ENCODE data around the gene PTGER1. TPM values are rescaled to one million over a fixed set of nuclear protein-coding genes. Genes with fewer than 3 reads are reported as not detected.

PTGER1 gene
- total and polyA plus RNA-seq, 10 of the 15 experiments (the other 5 are each of a cell fraction or from before 2014, with no cell fraction given): not detected

DNA sequence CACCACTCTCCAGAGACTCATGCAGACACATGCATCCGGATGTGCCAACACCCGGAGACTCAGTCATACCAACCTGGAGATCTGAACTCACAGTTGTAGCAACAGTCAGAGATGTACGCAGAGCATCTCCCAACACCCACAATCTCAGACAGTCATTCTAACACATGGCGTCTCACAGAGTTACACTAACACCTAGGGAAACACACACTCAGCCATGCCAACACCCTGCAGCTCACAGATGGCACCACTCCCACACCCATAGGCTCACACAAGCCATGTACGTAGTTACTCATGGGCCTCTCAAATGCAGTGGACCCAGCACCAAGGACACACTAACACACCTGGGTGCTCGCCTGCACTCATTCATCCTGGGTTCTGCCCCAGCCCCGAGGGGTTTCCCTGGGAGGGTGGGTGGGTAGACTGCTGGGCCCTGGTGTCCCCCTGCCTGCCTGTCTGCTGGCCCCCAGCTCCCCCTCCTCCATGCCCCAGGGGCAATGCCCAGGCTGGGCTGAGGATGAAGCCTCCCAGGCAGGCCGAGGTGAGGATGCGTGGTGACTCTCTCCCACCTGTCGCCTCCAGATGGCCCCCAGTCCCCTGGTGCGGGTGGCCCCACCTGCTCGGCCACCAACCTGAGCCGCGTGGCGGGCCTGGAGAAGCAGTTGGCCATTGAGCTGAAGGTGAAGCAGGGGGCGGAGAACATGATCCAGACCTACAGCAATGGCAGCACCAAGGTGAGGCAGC lies 32.1 kb downstream of the PTGER1 start:
- no peak overlapping the region for H3K4me2 ChIP-seq (ENCODE audit: control insufficient read depth, insufficient read depth)
- no peak overlapping the region for H3K4me3 ChIP-seq
- no peaks in the 10 kb centered on the region for H3K27me3 ChIP-seq (replicated peaks in 1 of 2; ENCODE audit: control insufficient read depth in 2 of 2, insufficient read depth in 2 of 2, low read length in 1 of 2)
- intact Hi-C loops (cut with micrococcal nuclease; ENCODE audit: unreplicated experiment): no loop called here
- DNase-seq (ENCODE audit: low read depth, low spot score) (no peak), ATAC-seq (no peak), FAIRE-seq (no peak)
- WGBS (ENCODE audit: insufficient coverage, insufficient replicate concordance, low lambda C conversion rate, missing lambda C conversion rate): 97% methylated on average over 16 of the region's 16 CpGs
- in situ Hi-C loops (cut with MboI): no loop called here
- BruUV-seq (replicated peaks): no TSS peak
- RAD21 ChIA-PET (ENCODE audit: unreplicated experiment): no interaction called here
- CTCF ChIA-PET: no interaction called here
- no peak overlapping the region for H2AFZ ChIP-seq (ENCODE audit: control insufficient read depth, low read depth, low read length)
- H3K36me3 ChIP-seq (ENCODE audit: control insufficient read depth in 2 of 2, insufficient read depth in 2 of 2, low read length in 1 of 2): peaks cover 21 to 46% of the 10 kb centered on the region in 2 experiments
- no peaks in the 10 kb centered on the region for H4K20me1 ChIP-seq (ENCODE audit: control insufficient read depth, insufficient read depth)
- H3K9me3 ChIP-seq (replicated peaks; ENCODE audit: control insufficient read depth, insufficient read depth, low read length): no peaks in the 10 kb centered on the region
- H3K9ac ChIP-seq (ENCODE audit: control insufficient read depth, insufficient read depth, low read length): no peak overlapping the region
- no peak overlapping the region for H3K27ac ChIP-seq (ENCODE audit: control insufficient read depth, insufficient read depth)
- POLR2A ChIA-PET: no interaction called here
- peaks cover 11% of the 10 kb centered on the region for H3K4me1 ChIP-seq (ENCODE audit: control insufficient read depth, insufficient read depth, low read length)
- SMC1A ChIA-PET (ENCODE audit: uncharacterized antibody, unreplicated experiment): no interaction called here
- H3K79me2 ChIP-seq (ENCODE audit: control insufficient read depth, insufficient read depth, low read length): peaks cover 19% of the 10 kb centered on the region
- TF ChIP-seq, protein P1, sequence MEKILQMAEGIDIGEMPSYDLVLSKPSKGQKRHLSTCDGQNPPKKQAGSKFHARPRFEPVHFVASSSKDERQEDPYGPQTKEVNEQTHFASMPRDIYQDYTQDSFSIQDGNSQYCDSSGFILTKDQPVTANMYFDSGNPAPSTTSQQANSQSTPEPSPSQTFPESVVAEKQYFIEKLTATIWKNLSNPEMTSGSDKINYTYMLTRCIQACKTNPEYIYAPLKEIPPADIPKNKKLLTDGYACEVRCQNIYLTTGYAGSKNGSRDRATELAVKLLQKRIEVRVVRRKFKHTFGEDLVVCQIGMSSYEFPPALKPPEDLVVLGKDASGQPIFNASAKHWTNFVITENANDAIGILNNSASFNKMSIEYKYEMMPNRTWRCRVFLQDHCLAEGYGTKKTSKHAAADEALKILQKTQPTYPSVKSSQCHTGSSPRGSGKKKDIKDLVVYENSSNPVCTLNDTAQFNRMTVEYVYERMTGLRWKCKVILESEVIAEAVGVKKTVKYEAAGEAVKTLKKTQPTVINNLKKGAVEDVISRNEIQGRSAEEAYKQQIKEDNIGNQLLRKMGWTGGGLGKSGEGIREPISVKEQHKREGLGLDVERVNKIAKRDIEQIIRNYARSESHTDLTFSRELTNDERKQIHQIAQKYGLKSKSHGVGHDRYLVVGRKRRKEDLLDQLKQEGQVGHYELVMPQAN (conservative IDR thresholded peaks at IDR 0.05): no peak
- TF ChIP-seq, protein P2, sequence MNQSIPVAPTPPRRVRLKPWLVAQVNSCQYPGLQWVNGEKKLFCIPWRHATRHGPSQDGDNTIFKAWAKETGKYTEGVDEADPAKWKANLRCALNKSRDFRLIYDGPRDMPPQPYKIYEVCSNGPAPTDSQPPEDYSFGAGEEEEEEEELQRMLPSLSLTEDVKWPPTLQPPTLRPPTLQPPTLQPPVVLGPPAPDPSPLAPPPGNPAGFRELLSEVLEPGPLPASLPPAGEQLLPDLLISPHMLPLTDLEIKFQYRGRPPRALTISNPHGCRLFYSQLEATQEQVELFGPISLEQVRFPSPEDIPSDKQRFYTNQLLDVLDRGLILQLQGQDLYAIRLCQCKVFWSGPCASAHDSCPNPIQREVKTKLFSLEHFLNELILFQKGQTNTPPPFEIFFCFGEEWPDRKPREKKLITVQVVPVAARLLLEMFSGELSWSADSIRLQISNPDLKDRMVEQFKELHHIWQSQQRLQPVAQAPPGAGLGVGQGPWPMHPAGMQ (IDR thresholded peaks at IDR 0.05; ENCODE audit: borderline replicate concordance): no peak
- TF ChIP-seq RFX5 (IDR thresholded peaks at IDR 0.05; ENCODE audit: low read depth, low read length) (no peak), SMARCA5 (IDR thresholded peaks at IDR 0.05) (no peak), RB1 (IDR thresholded peaks at IDR 0.05; ENCODE audit: borderline replicate concordance) (no peak), KLF5 (IDR thresholded peaks at IDR 0.05; ENCODE audit: partially characterized antibody) (no peak)

All from GM12878 (cell line).